Measurements from ENCODE around the gene UBE2L3.

GRCh38 chr22:21623648-21623970 lies 56.1 kb downstream of the UBE2L3 start:
- TF ChIP-seq POLR2A (IDR thresholded peaks at IDR 0.05) (no peak), CTCF (IDR thresholded peaks at IDR 0.05) (no peak)

Data from right lobe of liver (tissue), 4 donors.